Measurements from ENCODE around the gene ADGRA3.

DNA sequence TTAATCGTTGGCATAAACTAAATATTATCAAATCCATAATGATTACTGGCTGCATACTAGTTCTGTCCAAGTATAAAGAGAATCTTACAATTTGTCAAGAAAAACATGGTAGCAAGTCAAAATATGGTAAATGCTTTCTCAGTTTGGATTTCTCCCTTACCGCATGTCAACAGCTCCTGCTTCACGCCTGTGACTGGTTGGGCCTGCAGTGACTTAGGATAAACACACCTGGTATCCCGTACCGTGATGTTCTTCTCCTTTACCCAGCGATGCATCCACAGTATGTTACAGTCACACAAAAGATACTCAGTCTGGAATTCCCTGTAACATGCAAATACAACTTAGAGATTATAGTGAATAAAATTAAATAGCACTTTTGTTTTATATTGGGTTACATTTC, 71.1 kb downstream of the ADGRA3 start:
- TF ChIP-seq EZH2 (optimal IDR thresholded peaks at IDR 0.05; ENCODE audit: low read depth, low read length): no peak
- TF ChIP-seq, protein P1, sequence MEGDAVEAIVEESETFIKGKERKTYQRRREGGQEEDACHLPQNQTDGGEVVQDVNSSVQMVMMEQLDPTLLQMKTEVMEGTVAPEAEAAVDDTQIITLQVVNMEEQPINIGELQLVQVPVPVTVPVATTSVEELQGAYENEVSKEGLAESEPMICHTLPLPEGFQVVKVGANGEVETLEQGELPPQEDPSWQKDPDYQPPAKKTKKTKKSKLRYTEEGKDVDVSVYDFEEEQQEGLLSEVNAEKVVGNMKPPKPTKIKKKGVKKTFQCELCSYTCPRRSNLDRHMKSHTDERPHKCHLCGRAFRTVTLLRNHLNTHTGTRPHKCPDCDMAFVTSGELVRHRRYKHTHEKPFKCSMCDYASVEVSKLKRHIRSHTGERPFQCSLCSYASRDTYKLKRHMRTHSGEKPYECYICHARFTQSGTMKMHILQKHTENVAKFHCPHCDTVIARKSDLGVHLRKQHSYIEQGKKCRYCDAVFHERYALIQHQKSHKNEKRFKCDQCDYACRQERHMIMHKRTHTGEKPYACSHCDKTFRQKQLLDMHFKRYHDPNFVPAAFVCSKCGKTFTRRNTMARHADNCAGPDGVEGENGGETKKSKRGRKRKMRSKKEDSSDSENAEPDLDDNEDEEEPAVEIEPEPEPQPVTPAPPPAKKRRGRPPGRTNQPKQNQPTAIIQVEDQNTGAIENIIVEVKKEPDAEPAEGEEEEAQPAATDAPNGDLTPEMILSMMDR (IDR thresholded peaks at IDR 0.05; ENCODE audit: low read length): no peak
- TF ChIP-seq EZH2phosphoT487 (IDR thresholded peaks at IDR 0.05; ENCODE audit: low read length): no peak
